Measurements from ENCODE around the gene USP31.
"Not testable (repeated sequence)": the region's sequence is repeated elsewhere in the genome, so short reads cannot be mapped to it uniquely, and the experiment has no call there.

USP31 gene

DNA sequence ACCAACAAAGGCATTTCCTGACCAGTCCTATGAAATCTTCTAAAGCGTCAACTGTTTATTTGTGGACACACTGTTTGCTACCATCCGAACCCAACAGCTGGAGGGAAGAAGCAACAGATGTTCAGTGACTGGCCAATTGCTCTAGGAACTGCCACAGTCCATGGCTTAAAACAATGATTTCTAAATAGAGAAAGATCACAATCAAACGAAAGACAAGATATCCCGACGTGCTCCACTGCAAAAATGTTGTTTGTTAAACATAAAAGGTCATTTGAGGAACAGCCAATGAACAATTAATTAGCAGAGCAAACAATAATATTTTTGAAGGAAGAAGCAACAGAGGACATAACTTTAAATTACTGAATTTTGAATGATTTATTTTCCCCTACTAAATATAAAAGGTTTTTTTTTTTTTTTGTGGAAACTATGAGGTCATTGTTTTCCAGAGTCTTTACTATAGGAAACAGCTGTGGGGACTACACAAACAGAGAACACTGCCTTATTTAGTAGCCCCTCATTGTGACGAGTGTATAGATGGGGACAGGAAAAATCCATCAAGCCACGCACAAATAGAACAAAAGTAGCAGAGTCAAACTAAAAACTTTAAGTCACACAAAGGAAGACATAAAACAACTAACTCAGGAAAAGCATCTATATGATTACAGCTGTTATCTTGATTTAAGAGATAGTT lies 17.2 kb downstream of the USP31 start:
- no peak for DNase-seq (ENCODE audit: low read depth, low spot score)

- DNase-seq (ENCODE audit: low read depth, low spot score), result no peak
Observed at GRCh38 chr16:23131436-23131835, 17.8 kb downstream of the USP31 start.

DNA sequence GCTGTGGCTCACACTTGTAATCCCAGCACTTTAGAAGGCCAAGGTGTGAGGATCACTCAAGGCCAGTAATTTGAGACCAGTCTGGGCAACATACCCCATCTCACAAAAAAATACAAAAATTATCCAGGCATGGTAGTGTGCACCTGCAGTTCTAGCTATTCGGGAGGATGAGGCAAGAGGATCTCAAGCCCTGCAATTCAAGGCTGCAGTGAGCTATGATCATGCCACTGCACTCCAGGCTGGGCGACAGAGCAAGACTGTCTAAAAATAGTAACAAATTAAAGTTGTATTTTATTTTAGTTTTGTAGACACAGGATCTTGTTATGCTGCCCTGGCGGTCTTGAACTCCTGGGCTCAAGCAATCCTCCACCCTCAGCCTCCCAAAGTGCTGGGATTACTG lies 18.2 kb downstream of the USP31 start:
- DNase-seq (ENCODE audit: low read depth, low spot score), result no peak

- DNase-seq (ENCODE audit: low read depth, low spot score), result no peak
Observed at GRCh38 chr16:23129686-23130085, 19.6 kb downstream of the USP31 start.

GRCh38 chr16:23128056-23128455 lies 21.2 kb downstream of the USP31 start:
- no peak for DNase-seq (ENCODE audit: low read depth, low spot score)

DNA sequence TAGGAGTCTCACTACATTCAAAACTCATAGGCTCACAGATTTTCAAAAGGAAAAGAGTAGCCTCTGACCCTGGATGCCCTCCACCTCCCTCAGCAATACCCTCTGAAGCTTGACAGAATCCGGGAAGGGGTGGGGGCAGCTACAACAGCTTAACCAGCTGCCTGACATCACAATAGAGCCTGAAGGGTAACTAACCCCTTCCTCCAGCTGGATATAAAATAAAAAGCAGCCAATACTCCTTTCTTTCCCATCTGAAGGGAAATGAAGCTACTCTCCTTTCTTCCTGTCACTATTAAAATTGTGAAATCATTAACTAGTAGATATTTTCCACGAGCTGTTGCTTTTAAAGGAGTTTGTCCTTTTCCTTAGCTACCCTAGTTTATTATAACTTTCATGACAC lies 24.0 kb downstream of the USP31 start:
- no peak for DNase-seq (ENCODE audit: low read depth, low spot score)

- no peak for DNase-seq (ENCODE audit: low read depth, low spot score)
Observed at GRCh38 chr16:23124315-23124714, 24.9 kb downstream of the USP31 start.

DNA sequence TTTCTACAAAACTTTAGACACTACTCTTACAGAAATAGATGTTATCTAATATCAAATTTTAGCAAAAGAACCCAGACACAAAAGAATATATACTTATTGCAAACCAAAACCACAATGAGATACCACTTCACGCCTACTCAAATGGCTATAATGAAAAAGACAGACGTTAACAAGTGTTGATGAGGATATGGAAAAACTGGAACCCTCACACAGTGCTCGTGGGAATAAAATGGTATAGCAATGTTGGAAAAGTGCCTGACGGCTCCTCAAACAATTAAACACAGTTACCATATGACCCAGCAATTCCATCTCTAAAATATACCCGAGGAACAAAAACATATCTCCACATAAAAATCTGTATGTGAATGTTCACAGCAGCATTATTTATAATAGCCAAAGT lies 27.1 kb downstream of the USP31 start:
- no peak for DNase-seq (ENCODE audit: low read depth, low spot score)

DNA sequence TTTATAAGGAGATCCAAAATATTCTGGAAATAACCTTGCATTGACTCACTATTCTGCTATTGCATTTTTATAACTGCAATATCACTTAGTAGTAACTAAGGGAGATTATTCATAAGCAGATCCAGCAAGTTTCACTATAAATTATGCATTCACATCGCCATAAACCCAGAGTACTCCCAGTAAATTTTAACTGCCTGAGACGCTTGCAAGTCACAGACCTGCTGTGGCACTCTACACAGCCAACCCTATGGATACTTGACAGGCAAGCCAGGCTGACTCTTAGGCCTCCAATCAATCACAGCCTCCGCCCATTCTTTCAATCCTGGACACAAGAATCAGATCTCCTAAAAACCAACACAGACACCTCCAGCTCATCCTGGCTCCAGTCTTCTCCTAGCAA lies 28.2 kb downstream of the USP31 start:
- no peak for DNase-seq (ENCODE audit: low read depth, low spot score)

- DNase-seq (ENCODE audit: low read depth, low spot score), result no peak
Observed at GRCh38 chr16:23120562-23120961, 28.7 kb downstream of the USP31 start.

- DNase-seq (ENCODE audit: low read depth, low spot score), result no peak
Observed at GRCh38 chr16:23119570-23119969, 29.7 kb downstream of the USP31 start.

GRCh38 chr16:23114131-23114904 lies 34.9 kb downstream of the USP31 start:
- no peak for DNase-seq (ENCODE audit: low read depth, low spot score)

- DNase-seq (ENCODE audit: low read depth, low spot score), result no peak
Observed at GRCh38 chr16:23113185-23113584, 36.1 kb downstream of the USP31 start.

GRCh38 chr16:23110257-23110899 lies 38.9 kb downstream of the USP31 start:
- DNase-seq (ENCODE audit: low read depth, low spot score), result no peak

- DNase-seq (ENCODE audit: low read depth, low spot score), result no peak
Observed at GRCh38 chr16:23107936-23108335, 41.3 kb downstream of the USP31 start.

- no peak for DNase-seq (ENCODE audit: low read depth, low spot score)
Observed at GRCh38 chr16:23107117-23107516, 42.1 kb downstream of the USP31 start.

GRCh38 chr16:23105309-23105708 lies 43.9 kb downstream of the USP31 start:
- DNase-seq (ENCODE audit: low read depth, low spot score), result no peak

DNA sequence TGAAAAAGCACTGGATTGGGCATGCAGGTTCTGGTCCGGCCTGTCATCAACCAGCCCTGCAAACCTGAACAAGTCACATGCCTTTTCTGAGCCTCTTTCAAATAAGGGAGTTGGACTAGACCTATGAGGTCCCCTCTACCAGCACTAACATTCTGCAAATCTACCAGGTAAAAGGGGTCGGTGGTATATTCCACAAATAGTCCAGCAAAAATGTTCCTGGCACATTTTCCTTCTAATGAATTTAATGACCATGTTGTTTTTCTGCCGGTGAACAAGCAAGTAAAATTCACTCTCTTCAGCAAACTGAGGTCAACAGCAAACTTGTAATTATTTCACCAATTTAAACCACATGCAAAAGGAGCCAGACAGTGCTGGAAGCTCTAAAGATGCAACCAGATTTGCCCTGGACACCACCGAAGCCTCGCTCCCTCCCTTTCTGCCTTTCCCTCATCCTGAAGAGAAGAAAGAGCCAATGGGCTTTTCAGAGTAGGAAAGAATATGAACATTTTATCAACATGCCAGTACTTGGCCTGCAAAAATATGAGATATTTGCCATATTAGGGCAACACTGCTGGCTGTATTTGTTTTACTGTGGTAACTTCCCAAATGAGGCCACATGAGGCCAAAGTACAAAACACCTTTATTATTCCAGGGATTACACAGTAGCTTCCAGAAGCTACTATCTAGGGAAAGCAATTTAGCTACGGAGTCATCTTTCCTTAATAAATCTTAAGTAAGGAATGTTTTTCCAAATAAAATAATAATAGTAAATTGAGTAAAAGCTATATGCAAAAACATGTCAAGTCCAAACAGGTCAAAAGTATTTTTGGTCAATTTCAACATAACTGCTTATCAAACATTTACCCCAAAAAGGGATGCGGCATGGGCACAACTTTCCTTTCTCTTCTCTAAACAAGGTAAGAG lies 45.0 kb downstream of the USP31 start:
- no peak for DNase-seq (ENCODE audit: low read depth, low spot score)

GRCh38 chr16:23103603-23104002 lies 45.6 kb downstream of the USP31 start:
- DNase-seq (ENCODE audit: low read depth, low spot score), result no peak

GRCh38 chr16:23101012-23101550 lies 48.2 kb downstream of the USP31 start:
- no peak for DNase-seq (ENCODE audit: low read depth, low spot score)

DNA sequence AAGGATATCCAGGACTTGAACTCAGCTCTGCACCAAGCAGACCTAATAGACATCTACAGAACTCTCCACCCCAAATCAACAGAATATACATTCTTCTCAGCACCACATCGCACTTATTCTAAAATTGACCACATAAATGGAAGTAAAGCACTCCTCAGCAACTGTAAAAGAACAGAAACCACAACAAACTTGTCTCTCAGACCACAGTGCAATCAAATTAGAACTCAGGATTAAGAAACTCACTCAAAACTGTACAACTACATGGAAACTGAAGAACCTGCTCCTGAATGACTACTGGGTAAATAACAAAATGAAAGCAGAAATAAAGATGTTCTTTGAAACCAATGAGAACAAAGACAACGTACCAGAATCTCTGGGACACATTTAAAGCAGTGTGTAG lies 52.8 kb downstream of the USP31 start:
- not testable (repeated sequence) for DNase-seq (ENCODE audit: low read depth, low spot score)
